ENCODE measurements around the gene PDGFC.

DNA sequence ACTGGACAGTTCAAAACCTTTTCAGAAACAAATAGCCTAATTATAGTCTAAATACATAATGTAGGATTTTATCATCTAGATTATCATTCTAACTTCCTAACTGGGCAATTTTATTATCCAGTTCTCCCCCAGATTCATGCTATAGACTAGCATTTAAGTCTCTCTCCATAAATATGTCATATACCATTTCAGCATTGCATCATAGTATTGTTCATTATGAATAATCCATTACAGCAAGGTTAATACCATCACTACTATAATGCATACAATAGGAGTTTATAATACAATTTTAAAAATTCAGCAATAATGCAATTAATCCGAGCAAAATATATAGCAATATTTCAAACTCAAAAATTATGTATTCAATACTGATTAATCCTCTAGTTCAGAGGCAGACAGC is 77.4 kb downstream of the PDGFC start:
- TF ChIP-seq, protein P1, sequence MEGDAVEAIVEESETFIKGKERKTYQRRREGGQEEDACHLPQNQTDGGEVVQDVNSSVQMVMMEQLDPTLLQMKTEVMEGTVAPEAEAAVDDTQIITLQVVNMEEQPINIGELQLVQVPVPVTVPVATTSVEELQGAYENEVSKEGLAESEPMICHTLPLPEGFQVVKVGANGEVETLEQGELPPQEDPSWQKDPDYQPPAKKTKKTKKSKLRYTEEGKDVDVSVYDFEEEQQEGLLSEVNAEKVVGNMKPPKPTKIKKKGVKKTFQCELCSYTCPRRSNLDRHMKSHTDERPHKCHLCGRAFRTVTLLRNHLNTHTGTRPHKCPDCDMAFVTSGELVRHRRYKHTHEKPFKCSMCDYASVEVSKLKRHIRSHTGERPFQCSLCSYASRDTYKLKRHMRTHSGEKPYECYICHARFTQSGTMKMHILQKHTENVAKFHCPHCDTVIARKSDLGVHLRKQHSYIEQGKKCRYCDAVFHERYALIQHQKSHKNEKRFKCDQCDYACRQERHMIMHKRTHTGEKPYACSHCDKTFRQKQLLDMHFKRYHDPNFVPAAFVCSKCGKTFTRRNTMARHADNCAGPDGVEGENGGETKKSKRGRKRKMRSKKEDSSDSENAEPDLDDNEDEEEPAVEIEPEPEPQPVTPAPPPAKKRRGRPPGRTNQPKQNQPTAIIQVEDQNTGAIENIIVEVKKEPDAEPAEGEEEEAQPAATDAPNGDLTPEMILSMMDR (IDR thresholded peaks at IDR 0.05; ENCODE audit: low read length), result no peak
- no peak for TF ChIP-seq EZH2 (optimal IDR thresholded peaks at IDR 0.05; ENCODE audit: low read depth, low read length)
- TF ChIP-seq EZH2phosphoT487 (IDR thresholded peaks at IDR 0.05; ENCODE audit: low read length), result no peak

All from MM.1S (cell line).